Measurements from ENCODE around the gene LUZP2.

DNA sequence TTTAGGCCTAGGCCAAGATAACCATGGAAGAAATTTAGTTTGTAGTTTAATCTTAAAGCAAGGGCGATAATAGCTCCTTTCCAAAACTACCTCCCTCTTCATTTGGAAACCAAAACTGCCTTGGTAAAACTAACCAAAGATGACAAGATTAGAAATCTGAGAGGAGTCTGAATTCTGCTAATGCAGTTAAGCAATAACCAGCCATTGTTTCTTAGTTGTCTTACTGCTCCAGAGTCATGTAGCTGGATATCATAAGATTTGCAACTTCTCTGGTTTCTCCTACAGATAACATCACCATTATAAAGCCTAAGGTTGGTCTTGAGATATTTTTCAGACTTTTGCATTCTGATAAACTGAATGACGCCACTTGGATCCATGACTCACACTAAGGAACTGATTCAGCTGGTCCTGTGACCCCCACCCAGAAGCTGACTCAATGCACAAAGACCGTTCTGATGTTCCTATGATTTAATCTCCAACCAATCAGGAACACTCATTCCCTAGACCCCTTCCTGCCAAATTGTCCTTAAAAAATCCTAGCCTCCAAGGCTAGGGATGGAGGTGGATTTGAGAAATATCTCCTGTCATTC, 200.8 kb downstream of the LUZP2 start:
- TF ChIP-seq CTCF (IDR thresholded peaks at IDR 0.05), result no peak
- no peak for TF ChIP-seq EP300 (IDR thresholded peaks at IDR 0.05)
- TF ChIP-seq POLR2A (IDR thresholded peaks at IDR 0.05), result no peak
